GM12878 (cell line): ENCODE results near the gene FGFR1OP2. TPM values are rescaled to one million over a fixed set of nuclear protein-coding genes. Genes with fewer than 3 reads are reported as not detected.

Experiments used
- ASH2L ChIP-seq: fragments of 300-600, 200-600 bp; sonication (generic); IDR thresholded peaks from 2 replicates; pipeline ENCODE4 v1.6.1; 2017; ENCODE audit warnings: low read depth, mild to moderate bottlenecking, borderline replicate concordance
- ATF7 ChIP-seq: fragments of 450-650 bp; IDR thresholded peaks from 2 replicates; pipeline ENCODE4 v1.6.1; 2016; ENCODE audit warnings: low read depth, mild to moderate bottlenecking
- BACH1 ChIP-seq: fragments of 450-650 bp; IDR thresholded peaks from 2 replicates; pipeline ENCODE4 v1.6.1; 2017; ENCODE audit warnings: mild to moderate bottlenecking, borderline replicate concordance
- BCL11A ChIP-seq: IDR thresholded peaks from 2 replicates; pipeline ENCODE4 v1.6.1; 2011; ENCODE audit warnings: low read depth, low read length
- BHLHE40 ChIP-seq, 2 experiments: fragments of 450-650 bp in 1 of 2; IDR thresholded peaks; 2 replicates each; pipeline ENCODE4 v1.6.1; 2011 to 2017; ENCODE audit warnings: low read depth in 2 of 2, borderline replicate concordance in 1 of 2, improper control_type of control experiment in 1 of 2, low read length in 1 of 2, mild to moderate bottlenecking in 1 of 2
- CBX3 ChIP-seq: fragments of 200-600 bp; sonication (generic); IDR thresholded peaks from 2 replicates; pipeline ENCODE4 v1.6.1; 2016; ENCODE audit warnings: low read depth, borderline replicate concordance
- ESRRA ChIP-seq: IDR thresholded peaks from 2 replicates; pipeline ENCODE4 v1.6.1; 2012; ENCODE audit warnings: mild to moderate bottlenecking, low read length, improper control_type of control experiment
- EZH2 ChIP-seq: IDR thresholded peaks from 2 replicates; pipeline ENCODE4 v1.6.1; 2012; ENCODE audit warnings: low read depth, mild to moderate bottlenecking, control low read depth, inconsistent platforms, low read length, borderline replicate concordance; ENCODE audit not compliant: control insufficient read depth
- HCFC1 ChIP-seq: fragments of 150-350 bp; IDR thresholded peaks from 2 replicates; pipeline ENCODE4 v1.6.1; 2014; ENCODE audit warnings: low read length
- HDAC2 ChIP-seq: fragments of 200-600 bp; sonication (generic); IDR thresholded peaks from 2 replicates; pipeline ENCODE4 v1.6.1; 2017
- IKZF2 ChIP-seq, 2 experiments: fragments of 450-650 bp; IDR thresholded peaks; 2 replicates each; pipeline ENCODE4 v1.6.1; 2017; ENCODE audit warnings: mild to moderate bottlenecking in 2 of 2, moderate library complexity in 2 of 2
- KLF5 ChIP-seq: fragments of 450-650 bp; IDR thresholded peaks from 2 replicates; pipeline ENCODE4 v1.6.1; 2014; ENCODE audit warnings: mild to moderate bottlenecking; ENCODE audit not compliant: partially characterized antibody
- LARP7 ChIP-seq: fragments of 450-650 bp; IDR thresholded peaks from 2 replicates; pipeline ENCODE4 v1.6.1; 2017; ENCODE audit warnings: mild to moderate bottlenecking
- MAX ChIP-seq: IDR thresholded peaks from 2 replicates; pipeline ENCODE4 v1.6.1; 2012; ENCODE audit warnings: low read depth, low read length, improper control_type of control experiment
- MYC ChIP-seq: IDR thresholded peaks from 2 replicates; pipeline ENCODE4 v1.6.1; 2011; ENCODE audit warnings: mild to moderate bottlenecking, low read length, moderate library complexity, inconsistent platforms; ENCODE audit not compliant: insufficient read depth, insufficient replicate concordance, insufficient read length, severe bottlenecking
- POLR2AphosphoS2 ChIP-seq: IDR thresholded peaks from 2 replicates; pipeline ENCODE4 v1.6.1; 2011; ENCODE audit warnings: low read depth, mild to moderate bottlenecking, low read length, improper control_type of control experiment, moderate library complexity
- POLR2AphosphoS5 ChIP-seq: IDR thresholded peaks from 2 replicates; pipeline ENCODE4 v1.6.1; 2011; ENCODE audit warnings: mild to moderate bottlenecking, low read length, inconsistent platforms
- SMAD5 ChIP-seq: IDR thresholded peaks from 2 replicates; pipeline ENCODE4 v1.6.1; 2016; ENCODE audit warnings: antibody characterized with exemption, low read depth
- SP1 ChIP-seq: IDR thresholded peaks from one replicate; pipeline ENCODE4 v1.6.1; 2011; ENCODE audit warnings: low read depth, low read length
- SUZ12 ChIP-seq: fragments of 200-600 bp; sonication (generic); IDR thresholded peaks from one replicate; pipeline ENCODE4 v1.6.1; 2018; ENCODE audit warnings: antibody characterized with exemption, mild to moderate bottlenecking; ENCODE audit not compliant: unreplicated experiment
- TAF1 ChIP-seq: IDR thresholded peaks from 2 replicates; pipeline ENCODE4 v1.6.1; 2011; ENCODE audit warnings: mild to moderate bottlenecking, low read depth, low read length, borderline replicate concordance
- YY1 ChIP-seq: IDR thresholded peaks from 2 replicates; pipeline ENCODE4 v1.6.1; 2011; ENCODE audit warnings: low read depth, mild to moderate bottlenecking, low read length
- ZSCAN29 ChIP-seq: fragments of 450-650 bp; IDR thresholded peaks from 2 replicates; pipeline ENCODE4 v1.6.1; 2017; ENCODE audit warnings: mild to moderate bottlenecking, moderate library complexity
- ZZZ3 ChIP-seq: IDR thresholded peaks from 2 replicates; pipeline ENCODE4 v1.6.1; 2011; ENCODE audit warnings: low read depth; ENCODE audit not compliant: control insufficient read depth, insufficient read length
- polyA plus RNA-seq, 11 experiments: library from polyadenylated mRNA; depleted of rRNA in 4 of 11; unstranded in 6 of 11; stranded (reverse) in 5 of 11; fragments of >200 nt; fragmentation: Nextera tagmentation in 4 of 11; fragmentation: Illumina TruSeq in 1 of 11; extraction: Ambion mirVana in 4 of 11; extraction: Trizol in 1 of 11; gene quantifications; 1 replicate in 1 of 11; 2 replicates in 10 of 11; pipeline versions ENCODE4 v1.2.1 to v1.2.3, GENCODE V29; 2011 to 2016; ENCODE audit warnings: inconsistent platforms in 2 of 11, missing spikeins in 2 of 11, low read depth in 1 of 11
- total RNA-seq, 4 experiments: library from RNA; depleted of rRNA in 3 of 4; stranded (reverse); fragments of >200 nt in 3 of 4; fragmentation: Illumina TruSeq in 1 of 4; extraction: Trizol in 1 of 4; gene quantifications; 2 replicates each; pipeline versions ENCODE4 v1.2.1 to v1.2.3, GENCODE V29; 2013 to 2021
- TF ChIP-seq, protein P1 (sequence below): fragments of 450-650 bp; IDR thresholded peaks from 2 replicates; pipeline ENCODE4 v1.6.1; 2017; ENCODE audit warnings: borderline replicate concordance
- TF ChIP-seq, protein P2 (sequence below): IDR thresholded peaks from 2 replicates; pipeline ENCODE4 v1.6.1; 2012; ENCODE audit warnings: low read depth, low read length, improper control_type of control experiment
- TF ChIP-seq, protein P3 (sequence below): fragments of 150-350 bp; IDR thresholded peaks from 2 replicates; pipeline ENCODE4 v1.6.1; 2014; ENCODE audit warnings: mild to moderate bottlenecking, low read depth, low read length

The FGFR1OP2 gene
- total and polyA plus RNA-seq, 10 of the 15 experiments (the other 5 are each of a cell fraction or from before 2014, with no cell fraction given) = 28.5 to 59.1 (median 38.3) TPM

DNA sequence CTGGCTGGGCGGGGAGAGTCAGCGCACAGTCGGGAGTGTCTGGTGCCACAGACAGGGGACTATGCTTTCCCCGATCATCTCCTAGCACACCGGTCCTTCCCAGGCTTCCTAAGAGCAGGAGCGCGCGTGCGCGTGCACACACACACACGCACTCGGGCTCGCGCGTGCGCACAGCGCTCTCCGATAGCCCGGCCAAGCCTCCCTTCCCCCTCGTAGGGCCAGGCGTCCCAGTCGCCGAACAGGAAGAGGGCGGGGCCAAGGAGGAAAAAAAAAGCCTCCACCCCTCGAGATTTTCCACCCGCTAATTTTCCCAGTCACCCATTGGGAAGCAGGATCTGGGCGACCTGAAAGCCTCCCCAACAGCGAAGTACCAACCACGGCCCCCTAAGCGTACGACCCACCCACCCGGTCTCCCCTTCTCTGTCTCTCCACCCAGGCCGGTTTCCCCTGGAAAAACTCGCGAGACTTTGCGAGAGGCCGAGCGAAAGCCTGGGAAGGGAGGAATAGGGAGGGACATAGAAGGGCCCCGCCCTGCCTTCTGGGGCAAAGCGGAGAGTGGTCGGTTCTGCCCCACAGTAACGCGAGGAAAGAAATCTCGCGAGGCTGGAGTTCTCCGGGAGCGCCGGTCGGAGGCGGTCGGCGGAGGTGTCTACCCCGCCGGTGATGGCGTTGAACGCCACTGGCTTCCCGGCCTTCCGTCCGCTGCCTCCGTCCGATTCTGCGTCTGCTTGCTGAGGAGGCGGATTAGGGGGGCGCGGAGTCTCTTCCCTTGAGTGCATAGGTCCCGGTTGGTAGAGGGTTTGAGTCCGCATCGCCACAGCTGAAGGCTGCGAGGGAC lies at the start of gene FGFR1OP2, which contains the start of gene INTS13 (continued):
- TF ChIP-seq TAF1 (peak; percentile 70), ZSCAN29 (no peak), EZH2 (no peak), SMAD5 (peak; percentile 92; the same call in 1 of the 2 replicates), LARP7 (0 out of 2 replicates have a peak, but pooled peaks have one; percentile 41), ASH2L (peak; percentile 82; the same call in 1 of the 2 replicates), YY1 (peak; percentile 91), SUZ12 (no peak), BACH1 (peak; percentile 77), HCFC1 (0 out of 2 replicates have a peak, but pooled peaks have one; percentile 12), MYC (no peak), CBX3 (no peak), POLR2AphosphoS5 (peak; percentile 97), ATF7 (no peak), BHLHE40 (IDR thresholded peaks at IDR 0.05; ENCODE audit: borderline replicate concordance in 1 of 2, low read depth in 2 of 2, low read length in 1 of 2) (peak; percentile 34 to 67; a peak in 1 of 4 replicates), SP1 (no peak), HDAC2 (no peak), ZZZ3 (no peak), POLR2AphosphoS2 (peak; percentile 72; the same call in 1 of the 2 replicates), ESRRA (no peak), KLF5 (no peak), BCL11A (no peak), MAX (0 out of 2 replicates have a peak, but pooled peaks have one; percentile 63), IKZF2 (IDR thresholded peaks at IDR 0.05) (peak; percentile 98 to 99)
- TF ChIP-seq, protein P1, sequence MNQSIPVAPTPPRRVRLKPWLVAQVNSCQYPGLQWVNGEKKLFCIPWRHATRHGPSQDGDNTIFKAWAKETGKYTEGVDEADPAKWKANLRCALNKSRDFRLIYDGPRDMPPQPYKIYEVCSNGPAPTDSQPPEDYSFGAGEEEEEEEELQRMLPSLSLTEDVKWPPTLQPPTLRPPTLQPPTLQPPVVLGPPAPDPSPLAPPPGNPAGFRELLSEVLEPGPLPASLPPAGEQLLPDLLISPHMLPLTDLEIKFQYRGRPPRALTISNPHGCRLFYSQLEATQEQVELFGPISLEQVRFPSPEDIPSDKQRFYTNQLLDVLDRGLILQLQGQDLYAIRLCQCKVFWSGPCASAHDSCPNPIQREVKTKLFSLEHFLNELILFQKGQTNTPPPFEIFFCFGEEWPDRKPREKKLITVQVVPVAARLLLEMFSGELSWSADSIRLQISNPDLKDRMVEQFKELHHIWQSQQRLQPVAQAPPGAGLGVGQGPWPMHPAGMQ = peak; percentile 85
- TF ChIP-seq, protein P2, sequence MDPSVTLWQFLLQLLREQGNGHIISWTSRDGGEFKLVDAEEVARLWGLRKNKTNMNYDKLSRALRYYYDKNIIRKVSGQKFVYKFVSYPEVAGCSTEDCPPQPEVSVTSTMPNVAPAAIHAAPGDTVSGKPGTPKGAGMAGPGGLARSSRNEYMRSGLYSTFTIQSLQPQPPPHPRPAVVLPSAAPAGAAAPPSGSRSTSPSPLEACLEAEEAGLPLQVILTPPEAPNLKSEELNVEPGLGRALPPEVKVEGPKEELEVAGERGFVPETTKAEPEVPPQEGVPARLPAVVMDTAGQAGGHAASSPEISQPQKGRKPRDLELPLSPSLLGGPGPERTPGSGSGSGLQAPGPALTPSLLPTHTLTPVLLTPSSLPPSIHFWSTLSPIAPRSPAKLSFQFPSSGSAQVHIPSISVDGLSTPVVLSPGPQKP = 0 out of 2 replicates have a peak, but pooled peaks have one; percentile 31
- TF ChIP-seq, protein P3, sequence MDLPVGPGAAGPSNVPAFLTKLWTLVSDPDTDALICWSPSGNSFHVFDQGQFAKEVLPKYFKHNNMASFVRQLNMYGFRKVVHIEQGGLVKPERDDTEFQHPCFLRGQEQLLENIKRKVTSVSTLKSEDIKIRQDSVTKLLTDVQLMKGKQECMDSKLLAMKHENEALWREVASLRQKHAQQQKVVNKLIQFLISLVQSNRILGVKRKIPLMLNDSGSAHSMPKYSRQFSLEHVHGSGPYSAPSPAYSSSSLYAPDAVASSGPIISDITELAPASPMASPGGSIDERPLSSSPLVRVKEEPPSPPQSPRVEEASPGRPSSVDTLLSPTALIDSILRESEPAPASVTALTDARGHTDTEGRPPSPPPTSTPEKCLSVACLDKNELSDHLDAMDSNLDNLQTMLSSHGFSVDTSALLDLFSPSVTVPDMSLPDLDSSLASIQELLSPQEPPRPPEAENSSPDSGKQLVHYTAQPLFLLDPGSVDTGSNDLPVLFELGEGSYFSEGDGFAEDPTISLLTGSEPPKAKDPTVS = no peak
